Measurements from ENCODE around the gene FGF9.

The FGF9 gene

DNA sequence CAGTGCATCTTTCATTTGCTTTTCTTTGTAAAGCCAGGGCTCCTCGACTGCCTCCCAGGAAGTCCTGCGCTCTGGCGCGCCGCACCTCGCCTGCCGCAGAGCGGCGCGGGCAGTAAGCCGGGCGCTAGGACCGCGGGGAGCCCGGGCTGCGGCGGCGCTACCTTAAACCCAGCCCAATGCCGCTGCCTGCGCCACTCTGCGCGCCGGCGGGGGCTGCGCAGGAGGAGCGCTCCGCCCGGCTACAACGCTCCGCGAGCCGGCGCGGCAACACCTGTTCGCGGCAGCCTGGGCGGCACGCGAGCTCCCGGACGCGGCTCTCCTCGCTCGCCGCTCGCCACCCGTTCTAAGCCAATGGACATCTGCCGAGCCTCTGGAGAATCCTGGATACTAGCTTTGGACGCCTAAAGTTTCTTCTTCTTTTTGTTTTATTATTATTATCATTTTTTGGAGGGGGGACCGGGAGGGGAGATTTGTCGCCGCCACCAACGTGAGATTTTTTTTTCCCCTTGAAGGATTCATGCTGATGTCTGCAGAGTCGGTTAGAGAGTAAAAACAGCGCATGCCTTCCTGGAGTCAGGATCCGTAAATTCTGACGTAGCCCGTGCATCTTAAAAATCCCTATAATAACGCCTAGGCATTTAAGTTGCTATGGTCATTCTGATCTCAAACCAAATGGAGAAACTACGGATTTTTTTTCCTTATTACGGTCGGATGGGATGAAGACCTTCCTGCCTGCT is at the start of gene FGF9:
TSS of gene FGF9 (plus strand) at position 191 of the 737 bp plus-strand sequence. CDS start 840 bp downstream, outside the sequence.
- peak; percentile 72 for DNase-seq

DNA sequence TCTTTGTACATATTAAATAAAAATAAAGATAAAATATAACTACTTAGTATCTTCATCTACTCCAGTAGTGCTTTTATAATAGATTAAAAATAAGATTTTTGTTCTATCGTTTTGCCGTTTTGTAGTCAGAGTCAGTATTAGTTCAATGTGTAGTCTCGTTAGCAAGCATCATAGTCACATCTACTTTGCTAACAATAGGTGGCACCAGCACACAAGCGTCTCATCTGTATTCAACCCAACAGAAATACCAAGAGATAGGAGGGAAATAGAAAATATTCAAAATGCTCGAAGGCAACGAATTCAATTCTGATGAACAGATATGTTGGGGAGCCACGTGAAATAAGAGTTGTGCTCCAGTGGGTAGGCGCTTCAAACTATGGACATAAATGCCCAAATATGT is 45.5 kb upstream of the FGF9 start:
- no peak for DNase-seq

DNA sequence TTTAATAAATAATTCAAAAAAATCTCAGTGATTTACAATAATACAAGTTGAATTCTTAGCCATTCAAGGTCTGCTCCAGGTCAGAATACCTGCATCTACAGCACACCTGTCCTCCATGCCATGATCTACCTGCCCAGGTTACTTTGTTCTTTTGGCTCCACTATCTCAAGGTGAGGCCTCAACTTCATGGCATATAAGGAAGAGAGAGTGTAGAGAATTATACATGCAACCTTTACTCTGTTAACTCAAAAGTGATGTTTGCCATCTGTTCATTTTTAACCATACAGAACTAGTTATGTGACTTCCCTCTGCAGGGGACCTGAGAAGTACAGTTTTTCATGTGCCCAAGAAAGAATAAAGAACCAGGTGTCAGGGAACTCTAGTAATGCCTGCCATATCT is 38.7 kb upstream of the FGF9 start:
- no peak for DNase-seq

DNA sequence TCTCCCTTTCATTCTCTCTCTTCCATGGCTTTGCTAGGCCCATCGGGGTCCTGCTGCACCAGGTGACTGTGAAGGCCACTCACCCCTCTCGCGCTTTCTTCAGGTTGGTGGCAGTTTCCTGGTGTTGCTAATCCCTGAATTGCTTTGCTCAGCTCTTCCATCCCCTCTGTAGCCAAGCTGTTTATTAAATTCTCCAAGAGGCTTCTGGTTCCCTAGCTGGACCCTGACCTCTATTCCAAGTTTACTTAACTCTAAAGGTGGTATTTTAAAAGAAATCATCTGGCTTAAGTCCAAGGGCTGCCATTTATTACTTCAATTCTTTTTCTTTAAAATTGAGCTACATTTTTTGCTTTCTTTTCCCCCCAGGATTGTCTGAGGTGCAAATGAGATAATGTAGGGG is 34.2 kb upstream of the FGF9 start:
- no peak for DNase-seq

DNA sequence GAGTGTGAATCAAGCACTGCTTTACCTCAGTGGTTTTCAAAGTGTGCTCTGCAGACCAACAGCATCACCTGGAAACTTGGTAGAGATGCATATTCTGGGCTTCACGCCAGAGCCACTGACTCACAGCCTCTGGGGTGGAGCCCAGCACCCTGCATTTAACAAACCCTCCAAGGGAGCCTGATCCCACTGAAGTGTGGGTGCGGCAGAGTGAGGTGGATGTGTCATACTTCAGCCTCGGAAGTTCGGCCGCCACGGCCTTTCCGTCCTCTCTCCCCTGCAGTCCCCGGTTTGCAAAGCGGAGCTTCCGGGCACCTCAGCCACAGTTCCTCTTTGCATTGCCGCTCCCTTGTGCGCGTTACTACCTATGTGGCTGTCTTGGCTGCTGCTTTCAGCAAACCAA is 33.6 kb upstream of the FGF9 start:
- DNase-seq = no peak

DNA sequence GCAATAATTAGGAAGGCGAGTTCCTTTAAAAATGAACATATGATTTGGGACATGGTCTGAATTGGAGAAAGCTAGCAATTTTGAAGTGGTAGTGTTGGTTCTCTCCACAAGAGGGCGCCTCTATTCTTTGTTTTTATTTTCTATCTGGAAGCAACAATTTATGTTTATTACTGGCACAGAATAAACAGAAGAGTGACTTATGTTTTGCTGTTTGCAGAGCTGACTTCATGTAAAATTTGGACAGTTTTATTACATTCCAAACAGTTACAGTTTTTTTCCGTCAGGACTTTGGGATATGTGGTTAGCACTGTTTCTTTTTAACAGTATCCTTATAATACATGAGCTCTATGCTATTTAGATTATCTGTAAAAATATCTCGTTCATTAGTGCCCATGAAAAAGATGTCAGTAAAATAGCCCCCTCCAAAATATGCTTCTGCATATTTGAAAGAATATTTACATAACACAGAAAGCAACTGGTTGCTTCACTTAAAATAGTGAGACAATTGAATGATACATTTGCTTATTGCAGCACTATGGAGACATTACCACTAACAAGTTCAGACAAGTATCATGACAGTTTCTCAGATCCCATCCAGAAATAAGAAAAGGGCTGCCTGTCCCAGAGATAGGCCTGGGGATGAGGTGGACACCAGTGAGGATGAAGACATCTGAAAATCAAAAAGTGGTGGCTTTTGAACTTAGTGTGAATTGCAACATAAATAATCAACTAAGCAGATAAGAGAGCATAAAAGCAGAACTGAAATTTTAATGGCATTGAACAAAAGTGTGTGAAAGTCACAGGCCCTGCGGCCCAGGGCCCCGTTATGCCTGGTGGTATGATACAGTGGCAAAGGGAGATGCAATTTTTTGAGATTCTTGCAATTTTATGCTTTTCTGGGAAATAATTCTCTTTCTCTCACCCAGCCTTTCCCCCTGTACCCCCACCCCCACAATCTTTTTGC is 32.3 kb upstream of the FGF9 start:
- DNase-seq = no peak

DNA sequence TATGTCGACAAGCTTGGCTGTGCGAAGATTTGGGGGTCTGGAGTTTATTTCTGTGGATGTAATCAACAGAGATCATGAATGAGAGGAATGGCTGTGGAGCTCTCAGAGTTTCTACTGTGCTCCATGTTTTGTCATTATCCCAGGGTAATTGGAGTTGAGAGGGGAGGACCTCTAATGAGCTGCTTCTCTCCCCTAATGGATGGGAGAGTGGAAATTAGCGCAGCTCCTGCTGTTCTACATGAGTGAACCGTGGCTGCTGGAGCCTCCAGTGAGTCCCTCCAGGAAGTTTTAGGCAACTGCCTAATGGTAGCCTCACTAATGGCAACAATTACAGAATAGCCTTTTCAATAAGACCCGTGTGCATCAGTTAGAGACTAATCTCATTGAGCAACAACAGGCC is 31.3 kb upstream of the FGF9 start:
- no peak for DNase-seq

DNA sequence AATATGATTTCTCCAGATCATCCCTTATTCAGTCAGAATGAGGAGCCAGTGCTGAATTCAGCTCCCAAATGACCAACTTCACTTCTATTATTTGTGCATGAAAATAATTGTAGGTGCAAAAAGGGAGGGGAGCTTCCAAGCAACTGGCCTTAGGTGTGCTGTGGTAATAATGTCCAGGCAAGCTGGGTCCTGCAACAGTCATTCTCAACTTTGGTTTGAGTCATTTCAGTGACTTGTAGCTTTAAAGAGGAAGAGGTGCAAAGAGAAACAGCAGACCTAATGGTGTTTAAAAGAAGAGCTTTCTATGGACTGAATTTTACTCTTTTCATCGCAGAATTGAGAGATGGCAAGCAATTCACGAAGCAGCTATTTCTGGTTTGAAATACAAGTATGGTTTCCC is 29.2 kb upstream of the FGF9 start:
- DNase-seq = no peak

DNA sequence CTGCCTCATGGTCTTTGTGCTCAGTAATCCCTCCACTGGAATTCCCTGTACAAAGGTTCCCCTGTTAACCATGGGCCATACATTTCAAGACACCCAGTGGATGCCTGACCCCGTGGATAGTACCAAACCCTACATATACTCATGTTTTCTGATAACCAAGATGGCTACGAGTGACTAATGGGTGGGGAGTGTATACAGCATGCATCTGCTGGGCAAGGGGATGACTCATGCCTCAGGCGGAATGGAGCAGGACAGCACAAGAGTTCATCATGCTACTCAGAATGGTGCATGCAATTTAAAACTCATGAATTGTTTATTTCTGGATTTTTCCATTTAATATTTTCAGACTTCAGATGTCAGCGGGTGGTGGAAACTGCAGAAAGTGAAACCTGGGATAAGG is 13.3 kb upstream of the FGF9 start:
- no peak for DNase-seq

DNA sequence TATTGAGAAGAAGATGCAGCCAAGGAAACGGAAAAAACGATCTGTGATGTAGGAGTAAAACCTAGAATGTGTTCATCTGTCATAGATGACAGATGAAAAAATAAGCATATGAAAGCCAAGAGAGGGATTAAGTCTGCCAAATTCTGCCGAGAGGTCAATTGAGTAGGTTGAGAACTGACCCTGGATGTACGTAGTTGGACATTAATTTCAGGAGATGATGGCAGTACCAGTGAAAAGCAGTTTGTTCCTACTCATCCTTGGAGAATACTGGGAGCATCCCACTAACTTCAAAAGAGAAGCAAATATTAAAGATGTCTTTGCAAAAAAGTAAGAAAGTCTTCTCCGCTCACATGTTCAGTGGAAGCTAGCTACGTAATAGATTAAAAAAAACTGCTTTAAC is 11.8 kb upstream of the FGF9 start:
- DNase-seq = no peak

DNA sequence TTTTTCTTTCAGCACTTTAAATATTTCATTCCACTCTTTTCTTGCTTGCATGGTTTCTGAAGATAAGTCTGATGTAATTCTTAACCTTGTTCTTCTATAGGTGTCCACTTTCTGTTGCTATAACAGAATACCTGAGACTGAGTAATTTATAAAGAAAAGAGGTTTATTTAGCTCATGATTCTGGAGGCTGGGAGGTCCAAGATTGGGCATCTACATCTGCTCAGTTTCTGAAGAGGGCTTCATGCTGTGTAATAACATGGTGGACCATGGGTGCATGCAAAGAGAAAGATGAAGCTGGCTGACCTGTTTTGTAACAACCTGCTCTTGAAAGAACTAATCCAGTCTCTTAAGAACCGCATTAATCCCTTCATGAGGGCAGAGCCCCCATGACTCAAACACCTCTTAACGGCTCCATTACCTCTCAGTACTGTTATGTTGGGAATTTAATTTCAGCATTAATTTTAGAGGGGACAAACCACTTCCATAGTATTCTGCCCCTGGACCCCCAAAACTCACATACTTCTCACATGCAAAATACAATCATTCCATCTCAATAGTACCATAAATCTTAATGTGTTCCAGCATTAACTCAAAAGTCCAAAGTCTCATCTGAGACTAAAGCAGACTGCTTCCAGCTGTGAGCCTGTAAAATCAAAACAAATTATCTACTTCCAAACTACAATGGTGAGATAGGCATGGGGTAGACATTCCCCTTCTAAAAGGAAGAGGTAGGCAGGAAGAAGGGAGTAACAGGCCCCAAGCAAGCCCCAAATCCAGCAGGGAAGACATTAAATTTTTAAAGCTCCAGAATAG is 9.6 kb upstream of the FGF9 start:
- DNase-seq = no peak

DNA sequence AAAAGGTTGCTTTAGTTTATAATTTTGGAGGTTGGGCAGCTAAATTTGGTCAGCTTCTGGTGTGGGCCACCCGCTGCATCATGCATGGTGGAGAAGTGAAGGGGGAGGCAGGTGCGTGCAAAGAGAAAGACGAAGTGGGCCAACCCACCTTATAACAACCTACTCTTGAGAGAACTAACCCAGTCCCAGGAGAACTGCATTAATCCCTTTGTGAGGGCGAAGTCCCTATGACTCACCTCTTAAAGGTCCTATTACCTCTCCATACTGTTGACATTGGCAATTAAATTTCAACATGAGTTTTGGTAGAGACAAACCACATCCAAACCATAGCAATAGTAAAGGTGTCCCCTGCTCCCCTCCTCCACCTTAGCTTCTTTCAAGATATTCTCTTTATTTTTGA is 7.7 kb upstream of the FGF9 start:
- no peak for DNase-seq

DNA sequence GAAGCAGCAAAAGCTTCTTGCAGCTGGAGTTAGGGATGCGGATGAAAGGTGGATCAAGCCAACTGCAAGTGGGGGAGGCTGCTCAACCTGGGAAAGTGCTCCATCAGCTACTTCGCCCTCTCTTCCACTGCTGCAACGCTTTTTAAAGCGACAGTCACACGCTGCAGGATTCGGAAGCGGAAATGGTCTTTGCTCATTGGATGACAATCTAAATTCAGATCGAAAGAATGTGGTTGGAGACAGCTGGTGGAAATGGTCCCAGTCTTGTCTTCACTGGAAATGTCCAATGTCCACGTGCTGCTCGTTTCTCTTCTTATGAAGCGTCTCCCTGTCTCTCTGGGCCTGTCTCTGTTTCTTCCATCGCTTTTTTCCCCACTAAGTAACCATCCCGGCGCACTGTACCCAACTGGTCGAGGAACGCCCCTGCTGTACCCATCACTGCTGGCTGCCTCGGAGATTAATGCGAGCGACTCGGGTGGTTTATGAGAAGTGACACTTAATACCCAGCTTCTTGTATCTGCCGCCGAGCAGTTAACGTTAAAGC is 2.1 kb upstream of the FGF9 start:
- DNase-seq = no peak

DNA sequence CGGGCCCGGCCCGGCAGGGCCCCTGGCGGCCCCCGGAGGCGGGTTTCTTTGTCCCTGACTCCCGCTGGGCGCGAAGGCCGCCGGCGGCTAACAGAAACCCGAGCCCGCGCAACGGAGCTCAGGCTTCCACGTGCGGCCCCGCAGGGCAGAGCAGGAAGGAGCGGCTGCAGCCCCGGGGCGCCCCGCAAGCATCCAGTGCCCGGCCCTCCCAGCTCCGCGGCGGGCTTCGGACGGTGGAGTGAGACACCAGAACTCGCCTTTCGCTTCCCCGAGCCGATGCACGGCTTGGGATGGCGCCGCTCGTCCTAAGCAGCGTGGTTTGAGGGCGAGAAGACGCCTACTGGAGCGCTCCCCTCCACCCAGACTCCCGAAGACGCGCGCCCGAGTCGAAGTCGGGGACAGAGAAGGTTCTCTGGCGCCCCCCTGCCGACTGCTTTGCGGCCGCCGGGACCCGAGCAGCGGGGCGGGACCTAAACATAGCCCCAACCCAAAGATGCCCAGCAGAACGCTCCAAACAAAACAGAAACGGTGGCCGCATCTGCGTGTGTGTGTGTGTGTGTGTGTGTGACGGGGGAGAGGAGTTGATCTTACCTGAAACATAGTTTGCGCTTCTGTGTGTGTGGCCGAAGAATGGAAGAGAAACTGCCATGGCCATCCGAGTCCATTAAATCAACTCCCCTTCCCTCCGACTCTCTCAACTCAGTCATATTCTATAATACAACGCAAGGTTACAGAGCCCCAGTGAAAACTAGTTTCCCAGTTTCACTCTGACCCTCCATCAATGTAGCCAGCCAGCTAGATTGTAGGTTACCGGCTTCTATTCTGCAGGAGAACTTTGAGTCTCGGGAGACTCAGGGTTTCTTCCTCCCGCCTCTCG is 629 bp upstream of the FGF9 start:
- DNase-seq = peak; percentile 63

DNA sequence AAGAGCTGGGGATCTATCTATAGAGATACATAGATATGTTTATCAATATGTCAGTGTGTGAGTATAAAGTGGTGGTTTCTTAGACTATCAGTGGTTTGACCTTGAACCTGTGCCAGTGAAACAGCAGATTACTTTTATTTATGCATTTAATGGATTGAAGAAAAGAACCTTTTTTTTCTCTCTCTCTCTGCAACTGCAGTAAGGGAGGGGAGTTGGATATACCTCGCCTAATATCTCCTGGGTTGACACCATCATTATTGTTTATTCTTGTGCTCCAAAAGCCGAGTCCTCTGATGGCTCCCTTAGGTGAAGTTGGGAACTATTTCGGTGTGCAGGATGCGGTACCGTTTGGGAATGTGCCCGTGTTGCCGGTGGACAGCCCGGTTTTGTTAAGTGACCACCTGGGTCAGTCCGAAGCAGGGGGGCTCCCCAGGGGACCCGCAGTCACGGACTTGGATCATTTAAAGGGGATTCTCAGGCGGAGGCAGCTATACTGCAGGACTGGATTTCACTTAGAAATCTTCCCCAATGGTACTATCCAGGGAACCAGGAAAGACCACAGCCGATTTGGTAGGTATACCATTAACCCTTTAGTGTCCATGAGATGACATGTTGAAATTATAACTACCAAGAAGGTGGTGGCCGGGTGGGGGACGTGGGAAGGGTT is 880 bp downstream of the FGF9 start:
- no peak for DNase-seq

DNA sequence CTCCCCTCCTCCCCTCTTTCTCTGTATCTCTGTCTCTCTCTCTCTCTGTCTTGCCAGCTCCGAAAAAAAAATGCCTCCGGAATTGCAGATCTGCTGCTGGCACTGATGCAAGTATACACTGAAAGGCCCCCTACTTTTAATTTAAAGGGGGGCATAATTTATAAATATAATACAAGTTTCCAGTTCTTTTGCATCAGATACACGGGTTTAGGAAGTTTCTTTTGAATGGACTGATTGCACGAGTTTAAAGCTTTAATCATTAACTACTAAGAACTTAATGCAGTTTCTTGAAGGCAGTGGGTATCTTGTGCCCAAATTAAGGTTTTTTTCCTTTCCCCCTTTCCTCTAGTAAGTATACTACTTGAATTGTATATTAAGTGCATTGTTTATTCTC is 1.4 kb downstream of the FGF9 start:
- no peak for DNase-seq

DNA sequence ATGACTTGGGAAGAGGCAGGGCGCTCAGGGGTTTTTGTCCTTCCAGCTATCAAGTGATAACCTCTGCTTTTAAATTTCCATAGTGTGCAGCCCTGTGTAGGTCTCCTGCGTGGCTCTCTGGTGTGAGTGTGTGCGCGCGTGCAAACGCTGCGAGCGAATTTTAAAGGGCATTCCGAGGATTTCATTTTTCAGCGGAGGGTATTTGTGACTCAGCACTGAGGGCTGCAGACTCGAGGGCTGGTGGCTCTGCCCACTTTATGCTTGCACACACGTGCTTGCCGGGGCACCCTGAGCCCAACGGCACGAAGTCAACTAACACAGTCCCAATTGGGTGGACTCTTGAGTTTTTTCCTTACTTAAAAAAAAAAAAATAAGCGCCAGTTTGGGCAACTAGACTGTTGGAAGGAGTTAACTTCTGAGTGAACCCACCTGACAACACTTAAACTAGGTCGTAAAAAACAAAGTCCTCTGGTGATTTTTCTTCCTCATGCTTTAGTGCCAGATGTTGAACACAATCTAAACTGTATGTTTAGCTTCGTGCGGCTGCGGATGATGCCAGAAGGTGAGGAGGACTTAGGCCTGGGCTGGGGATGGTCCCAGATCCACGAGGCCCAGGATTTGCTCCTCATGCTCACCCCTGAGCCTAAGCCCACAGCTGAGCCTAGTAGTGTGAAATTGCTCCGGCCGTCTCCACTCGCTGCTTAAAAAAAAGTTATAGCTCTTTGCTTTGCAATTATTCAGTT is 2.1 kb downstream of the FGF9 start:
- no peak for DNase-seq

DNA sequence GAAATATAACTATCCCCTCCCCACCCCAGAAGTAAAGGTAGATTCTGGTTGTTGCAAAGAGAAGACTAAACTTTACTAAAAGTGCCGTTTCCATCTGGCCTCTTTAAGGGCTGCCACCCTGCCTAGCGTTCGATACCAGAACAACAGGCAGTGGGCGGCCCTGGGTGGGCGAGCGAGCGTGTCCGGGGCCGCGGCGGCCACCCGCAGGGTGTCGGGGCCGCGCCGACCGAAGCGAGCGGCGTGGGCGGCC is 2.6 kb downstream of the FGF9 start:
- DNase-seq = no peak

DNA sequence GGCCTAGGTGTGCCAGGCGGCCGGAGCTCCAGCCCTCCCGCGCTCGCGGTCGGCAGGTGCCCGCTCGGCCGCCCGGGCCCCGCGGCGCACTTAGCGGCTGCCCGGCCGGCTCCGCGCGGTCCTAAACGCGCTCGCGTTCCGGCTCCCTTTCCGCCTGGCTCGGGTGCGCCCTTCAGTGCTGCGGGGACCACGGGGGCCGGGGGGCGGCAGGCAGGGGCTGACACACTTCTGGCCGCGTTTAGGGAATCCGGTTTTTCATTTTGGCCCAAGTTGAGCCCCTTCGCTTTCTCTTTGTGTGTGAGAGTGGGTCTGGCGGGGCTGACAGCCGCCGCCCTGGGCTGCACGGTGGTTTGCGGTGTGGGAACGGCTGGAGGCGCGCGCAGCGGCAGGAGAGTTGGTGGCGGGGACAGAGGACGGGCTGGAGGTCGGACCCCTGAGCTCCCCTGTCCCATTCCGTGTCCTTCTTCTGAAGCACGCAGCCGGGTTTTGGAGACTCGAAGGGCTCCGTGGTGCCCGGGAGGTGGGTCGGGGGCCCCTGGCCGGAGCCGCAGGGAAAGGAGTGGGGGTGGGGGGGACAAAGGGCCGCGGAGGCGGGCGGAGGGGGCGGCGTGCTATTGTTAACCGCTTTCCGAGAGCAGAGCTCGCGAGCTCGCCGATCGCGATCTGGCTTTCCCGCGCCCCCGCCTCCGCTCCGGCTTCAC is 3.1 kb downstream of the FGF9 start:
- DNase-seq = no peak

DNA sequence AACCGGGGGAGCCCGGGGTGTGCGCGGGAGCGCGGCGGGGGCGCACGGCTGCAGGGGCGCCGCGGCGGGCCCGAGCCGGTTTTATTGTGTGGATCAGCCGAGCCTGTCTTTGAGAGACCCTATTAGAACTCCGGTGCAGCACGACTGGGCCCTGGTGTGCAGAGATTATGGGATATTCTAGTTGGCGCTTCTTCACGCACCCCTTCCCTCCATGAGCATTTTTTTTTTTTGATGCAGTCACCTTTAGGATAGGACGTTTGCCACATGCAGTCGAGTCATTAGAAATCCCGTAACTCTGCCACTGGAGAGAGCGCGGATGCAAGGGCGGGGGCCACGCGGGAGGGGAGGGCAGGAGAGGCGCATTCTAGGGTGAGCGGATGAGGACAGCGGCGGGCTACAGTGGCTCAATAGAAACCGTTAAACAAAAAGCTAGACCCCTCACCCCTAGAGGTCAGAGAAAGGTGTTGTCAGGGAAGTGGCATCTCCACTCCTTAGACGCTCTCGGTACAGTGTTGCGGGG is 3.7 kb downstream of the FGF9 start:
- DNase-seq = no peak
